ENCODE measurements around the gene FAM177A1. TPM values are rescaled to one million over a fixed set of nuclear protein-coding genes. Genes with fewer than 3 reads are reported as not detected.

The FAM177A1 gene
- total RNA-seq, 1 experiment from 2014 or later = 46.7 TPM

DNA sequence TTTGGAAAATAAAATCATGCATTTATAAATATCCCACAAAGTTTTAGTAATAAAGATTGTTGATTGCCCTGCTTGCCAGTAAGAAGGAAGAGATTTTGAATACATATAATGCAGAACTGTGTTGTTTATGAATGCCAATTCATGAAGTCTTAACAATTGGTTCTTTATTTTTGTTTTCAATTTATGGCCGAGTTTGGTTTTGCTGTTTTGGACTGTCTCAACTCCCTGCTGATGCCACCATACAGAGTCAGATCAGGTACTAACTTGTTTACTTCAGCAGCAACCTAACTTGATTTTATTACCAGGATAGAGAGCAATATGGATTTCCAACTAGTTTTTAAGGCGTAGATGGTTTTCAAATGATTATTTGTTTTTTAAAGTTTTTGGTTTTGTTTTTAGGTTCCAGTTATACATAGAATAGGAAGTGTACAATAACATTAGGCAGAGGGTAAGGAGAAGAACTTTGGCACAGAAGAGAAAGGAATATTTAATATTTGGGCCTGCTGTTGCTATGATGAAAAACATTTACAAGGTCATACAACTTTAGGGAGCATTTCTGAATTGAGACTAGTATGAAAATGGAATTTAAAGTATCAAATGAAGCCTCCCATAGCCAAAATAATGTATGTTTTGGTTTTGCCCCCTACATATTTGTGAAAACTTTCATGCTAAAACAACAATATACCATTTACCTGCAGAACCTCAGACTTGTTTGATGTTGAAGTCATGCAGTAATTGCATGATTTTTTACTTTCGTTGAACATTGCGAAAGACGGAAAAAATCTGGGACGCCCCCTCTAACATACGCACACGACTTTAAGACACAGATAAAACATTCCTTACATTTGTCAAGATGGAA, 904 bp upstream of the FAM177A1 start:
- CTCF ChIA-PET = no interaction called here
- H3K9me3 ChIP-seq (ENCODE audit: control insufficient read depth, insufficient read depth, low read depth, low read length) = no peaks in the 10 kb centered on the region
- TF ChIP-seq POLR2AphosphoS5 (IDR thresholded peaks at IDR 0.05; ENCODE audit: low read depth, low read length) (no peak), TCF7L2 (IDR thresholded peaks at IDR 0.05; ENCODE audit: low read depth, low read length) (no peak), SIN3A (IDR thresholded peaks at IDR 0.05; ENCODE audit: borderline replicate concordance, insufficient read depth, low read depth, low read length) (no peak)
- TF ChIP-seq, protein P1, sequence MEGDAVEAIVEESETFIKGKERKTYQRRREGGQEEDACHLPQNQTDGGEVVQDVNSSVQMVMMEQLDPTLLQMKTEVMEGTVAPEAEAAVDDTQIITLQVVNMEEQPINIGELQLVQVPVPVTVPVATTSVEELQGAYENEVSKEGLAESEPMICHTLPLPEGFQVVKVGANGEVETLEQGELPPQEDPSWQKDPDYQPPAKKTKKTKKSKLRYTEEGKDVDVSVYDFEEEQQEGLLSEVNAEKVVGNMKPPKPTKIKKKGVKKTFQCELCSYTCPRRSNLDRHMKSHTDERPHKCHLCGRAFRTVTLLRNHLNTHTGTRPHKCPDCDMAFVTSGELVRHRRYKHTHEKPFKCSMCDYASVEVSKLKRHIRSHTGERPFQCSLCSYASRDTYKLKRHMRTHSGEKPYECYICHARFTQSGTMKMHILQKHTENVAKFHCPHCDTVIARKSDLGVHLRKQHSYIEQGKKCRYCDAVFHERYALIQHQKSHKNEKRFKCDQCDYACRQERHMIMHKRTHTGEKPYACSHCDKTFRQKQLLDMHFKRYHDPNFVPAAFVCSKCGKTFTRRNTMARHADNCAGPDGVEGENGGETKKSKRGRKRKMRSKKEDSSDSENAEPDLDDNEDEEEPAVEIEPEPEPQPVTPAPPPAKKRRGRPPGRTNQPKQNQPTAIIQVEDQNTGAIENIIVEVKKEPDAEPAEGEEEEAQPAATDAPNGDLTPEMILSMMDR (IDR thresholded peaks at IDR 0.05) = no peak
- TF ChIP-seq, protein P2, sequence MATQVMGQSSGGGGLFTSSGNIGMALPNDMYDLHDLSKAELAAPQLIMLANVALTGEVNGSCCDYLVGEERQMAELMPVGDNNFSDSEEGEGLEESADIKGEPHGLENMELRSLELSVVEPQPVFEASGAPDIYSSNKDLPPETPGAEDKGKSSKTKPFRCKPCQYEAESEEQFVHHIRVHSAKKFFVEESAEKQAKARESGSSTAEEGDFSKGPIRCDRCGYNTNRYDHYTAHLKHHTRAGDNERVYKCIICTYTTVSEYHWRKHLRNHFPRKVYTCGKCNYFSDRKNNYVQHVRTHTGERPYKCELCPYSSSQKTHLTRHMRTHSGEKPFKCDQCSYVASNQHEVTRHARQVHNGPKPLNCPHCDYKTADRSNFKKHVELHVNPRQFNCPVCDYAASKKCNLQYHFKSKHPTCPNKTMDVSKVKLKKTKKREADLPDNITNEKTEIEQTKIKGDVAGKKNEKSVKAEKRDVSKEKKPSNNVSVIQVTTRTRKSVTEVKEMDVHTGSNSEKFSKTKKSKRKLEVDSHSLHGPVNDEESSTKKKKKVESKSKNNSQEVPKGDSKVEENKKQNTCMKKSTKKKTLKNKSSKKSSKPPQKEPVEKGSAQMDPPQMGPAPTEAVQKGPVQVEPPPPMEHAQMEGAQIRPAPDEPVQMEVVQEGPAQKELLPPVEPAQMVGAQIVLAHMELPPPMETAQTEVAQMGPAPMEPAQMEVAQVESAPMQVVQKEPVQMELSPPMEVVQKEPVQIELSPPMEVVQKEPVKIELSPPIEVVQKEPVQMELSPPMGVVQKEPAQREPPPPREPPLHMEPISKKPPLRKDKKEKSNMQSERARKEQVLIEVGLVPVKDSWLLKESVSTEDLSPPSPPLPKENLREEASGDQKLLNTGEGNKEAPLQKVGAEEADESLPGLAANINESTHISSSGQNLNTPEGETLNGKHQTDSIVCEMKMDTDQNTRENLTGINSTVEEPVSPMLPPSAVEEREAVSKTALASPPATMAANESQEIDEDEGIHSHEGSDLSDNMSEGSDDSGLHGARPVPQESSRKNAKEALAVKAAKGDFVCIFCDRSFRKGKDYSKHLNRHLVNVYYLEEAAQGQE (IDR thresholded peaks at IDR 0.05; ENCODE audit: insufficient read depth in 1 of 2, low read depth in 2 of 2, low read length in 1 of 2) = no peak
- peak overlapping the region; percentile 93 for H3K27ac ChIP-seq (ENCODE audit: low read length)
- no peak for ATAC-seq
- H3K4me1 ChIP-seq (ENCODE audit: control insufficient read depth, insufficient read depth, low read length) = no peaks in the 10 kb centered on the region; the same call in 1 of the 2 replicates
- POLR2A ChIA-PET = no interaction called here
- H3K27me3 ChIP-seq (ENCODE audit: control insufficient read depth, insufficient read depth, low read length) = no peaks in the 10 kb centered on the region
- H3K4me3 ChIP-seq (ENCODE audit: low read depth in 2 of 2, low read length in 2 of 2) = peak overlapping the region; percentile 82 to 86
- intact Hi-C loops (cut with micrococcal nuclease; ENCODE audit: unreplicated experiment) (no loop called here), in situ Hi-C loops (cut with HindIII; ENCODE audit: low pct_unique_long_range_greater_than_20kb, low sequenced_read_pairs) (no loop called here)
- H3K36me3 ChIP-seq (ENCODE audit: control insufficient read depth, insufficient read depth, low read length) = no peaks in the 10 kb centered on the region; the same call in none of the 2 replicates
- no peak for DNase-seq (ENCODE audit: low read depth, low spot score)
- TSS peak; percentile 92 for BruUV-seq (replicated peaks)

DNA sequence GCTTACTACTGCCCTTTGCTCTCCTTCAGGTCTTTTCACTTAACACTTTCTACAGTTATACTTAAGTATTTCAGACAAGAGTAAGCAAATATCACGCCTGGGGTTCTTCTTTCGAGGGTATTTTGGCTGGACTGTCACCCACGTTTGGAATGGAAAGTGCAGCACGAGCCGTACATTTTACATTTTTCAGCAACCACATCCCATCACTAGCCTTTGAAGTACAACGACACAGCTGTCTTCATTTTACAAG, 349 bp upstream of the FAM177A1 start:
- no TSS peak for BruUV-seq (replicated peaks)
- Histone ChIP-seq H3K36me3 (ENCODE audit: control insufficient read depth, insufficient read depth, low read length) (no peaks in the 10 kb centered on the region; the same call in none of the 2 replicates), H3K4me1 (ENCODE audit: control insufficient read depth, insufficient read depth, low read length) (no peaks in the 10 kb centered on the region; the same call in 1 of the 2 replicates), H3K27ac (ENCODE audit: low read length) (peak overlapping the region; percentile 93), H3K27me3 (ENCODE audit: control insufficient read depth, insufficient read depth, low read length) (no peaks in the 10 kb centered on the region), H3K9me3 (ENCODE audit: control insufficient read depth, insufficient read depth, low read depth, low read length) (no peaks in the 10 kb centered on the region), H3K4me3 (ENCODE audit: low read depth in 2 of 2, low read length in 2 of 2) (peak overlapping the region; percentile 82 to 86)
- no peak for ATAC-seq
- no peak for TF ChIP-seq POLR2AphosphoS5 (IDR thresholded peaks at IDR 0.05; ENCODE audit: low read depth, low read length)
- TF ChIP-seq, protein P2 (IDR thresholded peaks at IDR 0.05; ENCODE audit: insufficient read depth in 1 of 2, low read depth in 2 of 2, low read length in 1 of 2) = no peak
- TF ChIP-seq TCF7L2 (IDR thresholded peaks at IDR 0.05; ENCODE audit: low read depth, low read length) = no peak
- TF ChIP-seq, protein P1 (IDR thresholded peaks at IDR 0.05) = no peak
- no peak for TF ChIP-seq SIN3A (IDR thresholded peaks at IDR 0.05; ENCODE audit: borderline replicate concordance, insufficient read depth, low read depth, low read length)
- POLR2A ChIA-PET = no interaction called here
- no peak for DNase-seq (ENCODE audit: low read depth, low spot score)
- intact Hi-C loops (cut with micrococcal nuclease; ENCODE audit: unreplicated experiment) = no loop called here
- in situ Hi-C loops (cut with HindIII; ENCODE audit: low pct_unique_long_range_greater_than_20kb, low sequenced_read_pairs) = no loop called here
- CTCF ChIA-PET = no interaction called here
